ENCODE measurements around the gene OR4S2. TPM values are rescaled to one million over a fixed set of nuclear protein-coding genes. Genes with fewer than 3 reads are reported as not detected.

Gene OR4S2
- total and polyA plus RNA-seq, 3 experiments from 2014 or later: not detected

DNA sequence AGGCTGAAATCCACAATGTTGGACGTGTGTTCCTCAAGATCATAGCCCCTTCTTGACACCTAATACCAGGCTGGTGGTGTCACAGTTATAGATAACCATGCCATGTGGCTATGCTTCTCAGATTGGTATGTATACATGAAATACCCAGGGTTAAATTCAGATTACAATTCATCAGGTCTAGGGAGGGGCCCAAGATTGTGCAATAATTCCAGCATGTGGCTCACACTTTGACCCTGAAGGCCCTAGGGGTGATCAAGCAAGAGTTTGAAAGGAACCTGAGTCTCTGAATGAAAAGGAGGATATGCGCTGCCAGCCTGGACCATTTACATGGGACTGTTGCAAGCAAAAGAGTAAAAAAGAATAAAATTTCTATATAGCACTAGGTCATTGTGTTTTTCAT is 21.2 kb downstream of the OR4S2 start:
- POLR2A ChIA-PET: no interaction called here
- no peak overlapping the region for H3K27ac Mint-ChIP-seq
- Histone ChIP-seq H3K36me3 (ENCODE audit: insufficient read depth, low read length) (no peaks in the 10 kb centered on the region), H3K27ac (ENCODE audit: low read depth, low read length) (no peak overlapping the region), H3K9me3 (ENCODE audit: low read length) (no peaks in the 10 kb centered on the region), H3K4me1 (ENCODE audit: insufficient read depth, low read length) (no peaks in the 10 kb centered on the region), H3K27me3 (ENCODE audit: insufficient read depth, low read length, poor library complexity, severe bottlenecking) (no peaks in the 10 kb centered on the region), H3K4me3 (ENCODE audit: low read length) (no peak overlapping the region)
- H3K4me1 Mint-ChIP-seq: no peaks in the 10 kb centered on the region
- H3K27me3 Mint-ChIP-seq: no peaks in the 10 kb centered on the region
- CTCF ChIA-PET: no interaction called here
- peaks cover 3 to 12% (median 8%) of the 10 kb centered on the region in 5 donors for H3K9me3 Mint-ChIP-seq
- H3K36me3 Mint-ChIP-seq: no peaks in the 10 kb centered on the region
- DNase-seq: no peak
- H3K4me3 Mint-ChIP-seq: no peak overlapping the region

DNA sequence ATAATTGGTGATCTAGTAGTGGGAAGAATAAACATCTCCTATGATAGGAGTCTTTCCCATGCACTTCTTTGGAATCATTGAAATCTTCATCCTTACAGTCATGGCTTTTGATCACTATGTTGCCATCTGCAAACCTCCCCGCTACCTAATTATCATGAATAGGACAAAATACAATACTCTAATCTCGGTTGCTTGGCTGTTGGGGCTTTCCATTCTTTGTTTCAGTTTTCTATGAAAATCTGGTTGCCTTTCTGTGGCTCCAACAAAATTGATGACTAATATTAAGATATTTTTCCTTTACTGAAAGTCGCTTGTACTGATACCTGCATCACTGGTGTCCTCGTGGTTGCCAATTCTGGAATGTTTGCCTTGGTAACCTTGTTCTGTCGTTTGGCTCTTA is 25.7 kb downstream of the OR4S2 start:
- Mint-ChIP-seq H3K36me3 (no peaks in the 10 kb centered on the region), H3K27ac (no peak overlapping the region)
- POLR2A ChIA-PET: no interaction called here

DNA sequence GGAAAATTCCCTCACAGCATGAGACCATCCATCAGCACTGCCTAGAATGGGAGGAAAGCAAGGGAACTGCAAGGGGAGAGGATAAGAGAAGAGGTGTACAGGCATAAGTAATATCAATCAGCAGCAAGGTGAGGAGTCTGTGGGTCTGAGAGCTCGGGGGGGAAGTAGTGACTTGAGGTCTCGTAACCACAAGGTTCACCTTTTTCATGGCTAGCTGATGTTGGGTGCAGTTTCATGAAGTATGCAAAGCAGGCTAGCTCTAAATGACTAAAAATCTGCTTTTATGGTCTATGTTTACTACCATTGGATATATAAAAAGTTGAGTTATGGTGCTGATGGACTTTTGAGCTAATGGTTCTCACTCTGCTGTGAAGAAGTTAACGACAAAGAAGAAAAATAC is 49.7 kb downstream of the OR4S2 start:
- Histone ChIP-seq H3K4me3 (ENCODE audit: low read length) (no peak overlapping the region), H3K9me3 (ENCODE audit: low read length) (no peaks in the 10 kb centered on the region), H3K27ac (ENCODE audit: low read depth, low read length) (no peak overlapping the region), H3K36me3 (ENCODE audit: insufficient read depth, low read length) (no peaks in the 10 kb centered on the region), H3K27me3 (ENCODE audit: insufficient read depth, low read length, poor library complexity, severe bottlenecking) (no peaks in the 10 kb centered on the region), H3K4me1 (ENCODE audit: insufficient read depth, low read length) (no peaks in the 10 kb centered on the region)
- POLR2A ChIA-PET: no interaction called here
- Mint-ChIP-seq H3K4me3 (no peak overlapping the region), H3K27ac (no peak overlapping the region), H3K27me3 (no peaks in the 10 kb centered on the region), H3K4me1 (no peaks in the 10 kb centered on the region), H3K9me3 (peaks cover 11 to 22% (median 18%) of the 10 kb centered on the region in 5 donors), H3K36me3 (no peaks in the 10 kb centered on the region)
- CTCF ChIA-PET: no interaction called here
- no peak for DNase-seq

More for the DNA sequence above, 25.7 kb downstream of the OR4S2 start:
- H3K4me3 Mint-ChIP-seq: no peak overlapping the region
- no peaks in the 10 kb centered on the region for H3K27me3 Mint-ChIP-seq
- H3K9me3 Mint-ChIP-seq: peaks cover 0 to 16% (median 2%) of the 10 kb centered on the region in 5 donors
- CTCF ChIA-PET: no interaction called here
- no peak for DNase-seq
- Histone ChIP-seq H3K27ac (ENCODE audit: low read depth, low read length) (no peak overlapping the region), H3K4me1 (ENCODE audit: insufficient read depth, low read length) (no peaks in the 10 kb centered on the region), H3K9me3 (ENCODE audit: low read length) (no peaks in the 10 kb centered on the region), H3K27me3 (ENCODE audit: insufficient read depth, low read length, poor library complexity, severe bottlenecking) (no peaks in the 10 kb centered on the region), H3K36me3 (ENCODE audit: insufficient read depth, low read length) (no peaks in the 10 kb centered on the region), H3K4me3 (ENCODE audit: low read length) (no peak overlapping the region)
- no peaks in the 10 kb centered on the region for H3K4me1 Mint-ChIP-seq

DNA sequence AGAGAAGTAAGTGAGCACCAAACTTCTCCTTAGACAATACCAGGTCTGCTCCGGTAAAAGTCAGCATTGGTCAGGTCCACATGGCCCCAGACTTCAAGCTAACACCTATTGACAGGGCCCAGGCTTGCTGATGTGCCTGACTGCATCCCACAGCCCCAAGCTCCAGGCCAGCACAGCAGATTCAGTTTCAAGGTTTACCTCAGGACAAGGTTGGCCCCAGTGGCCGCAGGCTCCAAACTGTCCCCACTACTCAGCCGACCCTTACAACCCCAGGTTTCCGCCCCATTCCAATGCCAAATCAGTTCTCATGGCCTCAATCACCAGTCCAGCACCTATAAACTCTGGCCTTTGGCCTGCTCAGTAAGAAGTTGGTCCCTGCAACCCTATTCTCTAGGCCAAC is 53.3 kb downstream of the OR4S2 start:
- DNase-seq: no peak
- Histone ChIP-seq H3K36me3 (ENCODE audit: insufficient read depth, low read length) (no peaks in the 10 kb centered on the region), H3K4me1 (ENCODE audit: insufficient read depth, low read length) (no peaks in the 10 kb centered on the region), H3K4me3 (ENCODE audit: low read length) (no peak overlapping the region), H3K27me3 (ENCODE audit: insufficient read depth, low read length, poor library complexity, severe bottlenecking) (no peaks in the 10 kb centered on the region), H3K9me3 (ENCODE audit: low read length) (no peaks in the 10 kb centered on the region), H3K27ac (ENCODE audit: low read depth, low read length) (no peak overlapping the region)
- Mint-ChIP-seq H3K4me1 (no peaks in the 10 kb centered on the region), H3K4me3 (no peak overlapping the region), H3K27ac (no peak overlapping the region), H3K36me3 (no peaks in the 10 kb centered on the region), H3K9me3 (peaks cover 9 to 18% (median 15%) of the 10 kb centered on the region in 5 donors), H3K27me3 (no peaks in the 10 kb centered on the region)
- CTCF ChIA-PET: no interaction called here
- POLR2A ChIA-PET: no interaction called here

Other genes starting within 250 kb of the OR4S2 start
- gene OR4C15, start 93.9 kb upstream of the OR4S2 start, total RNA-seq: not detected
- not detected for gene OR4C15, start 93.9 kb upstream of the OR4S2 start, polyA plus RNA-seq
- gene OR4C16, start 76.2 kb upstream of the OR4S2 start, total RNA-seq: not detected
- gene OR4C16, start 76.2 kb upstream of the OR4S2 start, polyA plus RNA-seq: not detected
- gene OR4C11, start 40.7 kb upstream of the OR4S2 start, total RNA-seq: not detected
- gene OR4C11, start 40.7 kb upstream of the OR4S2 start, polyA plus RNA-seq: not detected
- not detected for gene OR4P4, start 13.2 kb upstream of the OR4S2 start, total RNA-seq
- not detected for gene OR4P4, start 13.2 kb upstream of the OR4S2 start, polyA plus RNA-seq
- not detected for gene OR4C6, start 13.9 kb downstream of the OR4S2 start, total RNA-seq
- not detected for gene OR4C6, start 13.9 kb downstream of the OR4S2 start, polyA plus RNA-seq
- gene OR5D13, start 125.1 kb downstream of the OR4S2 start, total RNA-seq: not detected
- not detected for gene OR5D13, start 125.1 kb downstream of the OR4S2 start, polyA plus RNA-seq
- gene OR5D14, start 147.2 kb downstream of the OR4S2 start, total RNA-seq: not detected
- gene OR5D14, start 147.2 kb downstream of the OR4S2 start, polyA plus RNA-seq: not detected
- not detected for gene OR5L1, start 163.0 kb downstream of the OR4S2 start, total RNA-seq
- gene OR5L1, start 163.0 kb downstream of the OR4S2 start, polyA plus RNA-seq: not detected
- not detected for gene OR5D18, start 171.3 kb downstream of the OR4S2 start, total RNA-seq
- gene OR5D18, start 171.3 kb downstream of the OR4S2 start, polyA plus RNA-seq: not detected
- not detected for gene OR5L2, start 178.9 kb downstream of the OR4S2 start, total RNA-seq
- gene OR5L2, start 178.9 kb downstream of the OR4S2 start, polyA plus RNA-seq: not detected
- gene OR5D16, start 190.4 kb downstream of the OR4S2 start, total RNA-seq: not detected
- not detected for gene OR5D16, start 190.4 kb downstream of the OR4S2 start, polyA plus RNA-seq
- not detected for gene TRIM51, start 235.0 kb downstream of the OR4S2 start, total RNA-seq
- gene TRIM51, start 235.0 kb downstream of the OR4S2 start, polyA plus RNA-seq: not detected